Smooth muscle cell (in vitro differentiated cells): Measurements from ENCODE around the gene CCBE1. TPM values are rescaled to one million over a fixed set of nuclear protein-coding genes. Genes with fewer than 3 reads are reported as not detected.

Experiments
- DNase-seq: peaks from one replicate; lab custom pipeline; 2025; ENCODE audit not compliant: unreplicated experiment; lab: John Stamatoyannopoulos, UW
- H2AFZ ChIP-seq: fragments of 200-600 bp; sonication (generic); 2 replicates; pipeline ENCODE4 v1.6.0; 2016; ENCODE audit warnings: antibody characterized with exemption, low read depth, mild to moderate bottlenecking
- H3F3A ChIP-seq: fragments of 200-600 bp; sonication (generic); 2 replicates; pipeline ENCODE4 v1.6.0; 2017; ENCODE audit warnings: antibody characterized with exemption, low read depth
- H3K27ac ChIP-seq: fragments of 200-600 bp; sonication (generic); 2 replicates; pipeline ENCODE4 v1.5.1; 2016; ENCODE audit warnings: low read depth, mild to moderate bottlenecking
- H3K27me3 ChIP-seq: fragments of 200-600 bp; sonication (generic); 2 replicates; pipeline ENCODE4 v1.6.1; 2016; ENCODE audit warnings: low read depth, mild to moderate bottlenecking
- H3K36me3 ChIP-seq: fragments of 200-600 bp; sonication (generic); 2 replicates; pipeline ENCODE4 v1.5.1; 2016; ENCODE audit warnings: low read depth
- H3K4me1 ChIP-seq: fragments of 200-600 bp; sonication (generic); 2 replicates; pipeline ENCODE4 v1.5.1; 2016; ENCODE audit warnings: low read depth
- H3K4me2 ChIP-seq: fragments of 200-600 bp; sonication (generic); 2 replicates; pipeline ENCODE4 v1.6.0; 2016; ENCODE audit warnings: mild to moderate bottlenecking
- H3K4me3 ChIP-seq: fragments of 200-600 bp; sonication (generic); 2 replicates; pipeline ENCODE4 v1.5.1; 2016; ENCODE audit warnings: mild to moderate bottlenecking
- H3K79me2 ChIP-seq: fragments of 200-600 bp; sonication (generic); 2 replicates; pipeline ENCODE4 v1.6.0; 2016; ENCODE audit warnings: low read depth, mild to moderate bottlenecking
- H3K9ac ChIP-seq: fragments of 200-600 bp; sonication (generic); 2 replicates; pipeline ENCODE4 v1.6.0; 2016; ENCODE audit warnings: low read depth
- H3K9me3 ChIP-seq: fragments of 200-600 bp; sonication (generic); replicated peaks from 2 replicates; pipeline ENCODE4 v1.5.1; 2016; ENCODE audit warnings: low read depth
- H4K20me1 ChIP-seq: fragments of 200-600 bp; sonication (generic); 2 replicates; pipeline ENCODE4 v1.6.0; 2016; ENCODE audit warnings: low read depth
- WGBS: methylation state at CpG from one replicate; pipeline ENCODE4 v1.1.7; 2016; ENCODE audit warnings: low lambda C conversion rate; 5-methylcytosine and 5-hydroxymethylcytosine counted together
- polyA plus RNA-seq: library from polyadenylated mRNA; unstranded; fragments of >200 nt; fragmentation: Nextera tagmentation; extraction: Ambion mirVana; gene quantifications from 2 replicates; pipeline ENCODE4 v1.2.1, GENCODE V29; 2016
- total RNA-seq: library from RNA; depleted of rRNA; stranded (reverse); fragments of >200 nt; gene quantifications from 2 replicates; pipeline ENCODE4 v1.2.3, GENCODE V29; 2014
- TF ChIP-seq, protein P1 (sequence below): fragments of 200-600 bp; sonication (generic); IDR thresholded peaks from 2 replicates; pipeline ENCODE4 v1.5.1; 2017; ENCODE audit warnings: borderline replicate concordance, mild to moderate bottlenecking, antibody characterized with exemption; ENCODE audit not compliant: insufficient read depth, poor library complexity, severe bottlenecking

The CCBE1 gene
- total and polyA plus RNA-seq, 2 experiments from 2014 or later = 3.1 TPM; not detected in 1

DNA sequence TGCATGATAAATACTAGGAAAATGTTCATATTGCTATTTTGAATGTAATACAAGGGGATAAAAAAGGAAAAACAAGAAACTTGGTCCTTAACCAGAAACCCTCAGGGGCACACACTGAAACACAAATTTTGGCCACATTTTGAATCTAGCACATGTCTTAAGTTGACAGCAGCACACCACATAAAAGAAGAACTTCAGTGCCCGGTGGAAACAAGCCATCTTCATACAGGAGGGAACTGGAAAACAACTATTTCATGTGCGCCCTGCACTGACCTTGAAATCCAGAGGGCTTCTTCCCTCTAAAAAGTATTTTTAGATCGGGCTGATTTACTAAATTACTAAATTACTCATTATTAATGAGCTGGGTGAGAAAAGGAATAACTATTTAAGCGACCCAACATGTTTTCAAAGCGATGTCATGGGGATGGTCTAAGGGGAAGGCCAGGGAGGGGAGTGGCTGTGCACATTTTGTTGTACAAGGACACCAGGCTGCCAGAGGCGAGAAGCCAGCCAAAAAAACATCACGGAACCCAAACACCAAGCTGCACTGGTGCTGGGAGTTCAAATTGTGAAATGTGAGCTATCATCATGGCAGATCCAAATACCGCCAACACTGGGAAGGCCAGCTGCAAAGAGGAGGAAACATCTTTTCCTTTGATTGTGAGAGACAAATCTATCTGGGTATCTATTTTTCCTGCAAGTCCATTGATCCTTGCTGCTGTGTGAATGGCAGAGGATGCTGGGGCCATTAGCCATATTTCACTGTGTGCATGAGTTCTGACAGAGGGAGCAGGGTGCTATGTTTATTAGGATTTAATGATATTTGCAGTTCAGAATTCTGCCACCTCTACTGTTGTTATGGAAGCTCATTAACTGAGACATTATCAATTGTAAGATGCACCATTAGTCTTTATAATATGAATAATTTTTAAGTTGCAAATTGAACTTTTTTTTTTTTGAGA lies 187.5 kb downstream of the CCBE1 start:
- no peak for DNase-seq
- Histone ChIP-seq H3K36me3 (no peaks in the 10 kb centered on the region), H2AFZ (no peak overlapping the region), H4K20me1 (no peaks in the 10 kb centered on the region), H3K27me3 (peaks cover 55% of the 10 kb centered on the region), H3K4me2 (no peak overlapping the region), H3K27ac (no peak overlapping the region), H3K4me3 (no peak overlapping the region), H3F3A (no peaks in the 10 kb centered on the region), H3K79me2 (no peaks in the 10 kb centered on the region), H3K9ac (no peak overlapping the region), H3K4me1 (no peaks in the 10 kb centered on the region), H3K9me3 (no peaks in the 10 kb centered on the region)
- 81% methylated on average over 8 of the region's 8 CpGs for WGBS
- TF ChIP-seq, protein P1, sequence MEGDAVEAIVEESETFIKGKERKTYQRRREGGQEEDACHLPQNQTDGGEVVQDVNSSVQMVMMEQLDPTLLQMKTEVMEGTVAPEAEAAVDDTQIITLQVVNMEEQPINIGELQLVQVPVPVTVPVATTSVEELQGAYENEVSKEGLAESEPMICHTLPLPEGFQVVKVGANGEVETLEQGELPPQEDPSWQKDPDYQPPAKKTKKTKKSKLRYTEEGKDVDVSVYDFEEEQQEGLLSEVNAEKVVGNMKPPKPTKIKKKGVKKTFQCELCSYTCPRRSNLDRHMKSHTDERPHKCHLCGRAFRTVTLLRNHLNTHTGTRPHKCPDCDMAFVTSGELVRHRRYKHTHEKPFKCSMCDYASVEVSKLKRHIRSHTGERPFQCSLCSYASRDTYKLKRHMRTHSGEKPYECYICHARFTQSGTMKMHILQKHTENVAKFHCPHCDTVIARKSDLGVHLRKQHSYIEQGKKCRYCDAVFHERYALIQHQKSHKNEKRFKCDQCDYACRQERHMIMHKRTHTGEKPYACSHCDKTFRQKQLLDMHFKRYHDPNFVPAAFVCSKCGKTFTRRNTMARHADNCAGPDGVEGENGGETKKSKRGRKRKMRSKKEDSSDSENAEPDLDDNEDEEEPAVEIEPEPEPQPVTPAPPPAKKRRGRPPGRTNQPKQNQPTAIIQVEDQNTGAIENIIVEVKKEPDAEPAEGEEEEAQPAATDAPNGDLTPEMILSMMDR = no peak

DNA sequence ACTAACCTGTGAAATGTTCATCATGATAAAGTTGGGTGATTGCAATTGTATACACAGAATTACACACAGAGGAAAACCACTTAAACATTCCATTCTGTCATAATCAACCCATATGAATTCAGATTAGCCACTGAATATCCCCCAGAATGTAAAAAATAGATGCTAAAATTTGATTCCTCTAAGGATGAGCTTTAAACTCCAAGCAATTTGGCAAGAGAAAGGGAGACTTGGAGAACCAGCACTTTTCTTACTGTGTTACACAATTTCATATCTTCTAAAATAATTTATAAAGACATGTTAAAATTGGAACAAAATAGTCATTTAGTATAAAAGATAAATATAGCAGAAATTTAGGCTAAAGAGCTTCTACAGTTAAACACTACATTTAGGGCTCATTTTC lies 191.9 kb downstream of the CCBE1 start:
- Histone ChIP-seq H3K4me1 (no peaks in the 10 kb centered on the region), H4K20me1 (no peaks in the 10 kb centered on the region), H3K4me2 (no peak overlapping the region), H3K27me3 (peaks cover 39% of the 10 kb centered on the region), H3K9me3 (no peaks in the 10 kb centered on the region), H3K36me3 (no peaks in the 10 kb centered on the region), H3K9ac (no peak overlapping the region), H3K79me2 (no peaks in the 10 kb centered on the region), H3K27ac (no peak overlapping the region), H3F3A (no peaks in the 10 kb centered on the region), H3K4me3 (no peak overlapping the region), H2AFZ (no peak overlapping the region)
- no peak for DNase-seq
- TF ChIP-seq, protein P1 = no peak

DNA sequence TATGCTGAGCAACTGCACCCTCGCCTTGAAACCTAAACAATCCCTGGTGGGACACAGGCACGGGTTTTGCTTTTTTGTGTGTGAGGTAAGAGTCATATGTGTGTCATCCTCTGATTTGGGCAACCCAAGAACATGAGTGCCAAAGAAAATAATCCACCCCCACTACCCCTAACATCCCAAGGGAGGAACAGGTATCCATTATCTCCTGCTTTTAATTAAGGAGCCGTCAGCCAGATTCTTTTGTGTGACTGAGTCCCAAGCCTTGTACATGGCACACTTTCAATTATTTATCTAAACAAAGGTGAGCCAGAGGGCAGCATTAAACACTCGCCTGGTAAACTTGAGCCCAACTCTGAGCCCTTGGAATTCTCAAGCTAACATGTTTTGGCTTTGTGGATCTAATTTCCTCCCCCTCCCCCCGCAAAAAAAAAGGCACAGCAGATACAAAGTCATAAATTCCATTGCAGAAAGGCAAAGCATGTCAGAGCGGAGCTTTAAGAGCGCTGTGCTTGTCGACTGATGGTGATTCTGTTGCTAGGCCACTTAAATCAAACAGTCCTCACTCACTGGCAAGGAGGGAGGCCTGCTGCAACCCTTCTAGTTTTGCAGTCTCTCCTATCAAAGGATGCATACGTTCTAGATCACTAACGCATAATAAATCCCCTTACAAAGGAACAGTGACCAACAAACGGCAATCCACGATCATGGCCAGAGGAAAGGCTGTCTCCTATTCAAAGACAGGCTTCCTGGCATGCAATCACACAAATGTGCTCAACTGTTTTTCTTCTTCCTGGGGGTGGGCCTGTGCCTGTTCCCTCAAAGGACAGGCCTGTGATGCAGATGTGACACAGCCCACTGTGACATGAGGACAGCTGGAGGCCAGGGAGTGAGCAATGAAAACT lies 194.7 kb downstream of the CCBE1 start:
- H3K27me3 ChIP-seq = peaks cover 30% of the 10 kb centered on the region
- no peak overlapping the region for H3K4me2 ChIP-seq
- H3K36me3 ChIP-seq = no peaks in the 10 kb centered on the region
- H3K9ac ChIP-seq = no peak overlapping the region
- H3K27ac ChIP-seq = no peak overlapping the region
- no peaks in the 10 kb centered on the region for H3K4me1 ChIP-seq
- no peaks in the 10 kb centered on the region for H4K20me1 ChIP-seq
- H3F3A ChIP-seq = no peaks in the 10 kb centered on the region
- H3K4me3 ChIP-seq = no peak overlapping the region
- no peaks in the 10 kb centered on the region for H3K9me3 ChIP-seq
- H2AFZ ChIP-seq = no peak overlapping the region
- TF ChIP-seq, protein P1 = no peak
- 19% methylated on average over 12 of the region's 12 CpGs for WGBS
- H3K79me2 ChIP-seq = no peaks in the 10 kb centered on the region
- no peak for DNase-seq
